KMS-11 (cell line): ENCODE data around the gene MAJIN.

Source experiments
- H2AFZ ChIP-seq: fragments of 200-600 bp; sonication (generic); 2 replicates; pipeline ENCODE4 v1.6.1; 2016; ENCODE audit warnings: antibody characterized with exemption, mixed run types, low read depth
- H3K27ac ChIP-seq: fragments of 200-600 bp; sonication (generic); 2 replicates; pipeline ENCODE4 v1.6.1; 2016; ENCODE audit warnings: mild to moderate bottlenecking, mixed run types
- H3K27me3 ChIP-seq: fragments of 200-600 bp; sonication (generic); 2 replicates; pipeline ENCODE4 v1.6.1; 2017; ENCODE audit warnings: mild to moderate bottlenecking, low read depth, mixed run types, moderate library complexity; ENCODE audit not compliant: insufficient read depth
- H3K36me3 ChIP-seq: fragments of 200-600 bp; sonication (generic); 2 replicates; pipeline ENCODE4 v1.6.1; 2017; ENCODE audit warnings: mild to moderate bottlenecking, mixed run types; ENCODE audit not compliant: insufficient read depth
- H3K4me1 ChIP-seq: fragments of 200-600 bp; sonication (generic); 2 replicates; pipeline ENCODE4 v1.6.1; 2016; ENCODE audit warnings: mild to moderate bottlenecking, low read depth, mixed run types; ENCODE audit not compliant: poor library complexity, severe bottlenecking
- H3K4me2 ChIP-seq: fragments of 200-600 bp; sonication (generic); 2 replicates; pipeline ENCODE4 v1.7.0; 2016; ENCODE audit warnings: mild to moderate bottlenecking, mixed run types
- H3K4me3 ChIP-seq: fragments of 200-600 bp; sonication (generic); IDR thresholded peaks from 2 replicates; pipeline ENCODE4 v1.6.1; 2017; ENCODE audit warnings: low read depth, low read length, mixed read lengths; ENCODE audit not compliant: insufficient read depth
- H3K79me2 ChIP-seq: fragments of 200-600 bp; sonication (generic); 2 replicates; pipeline ENCODE4 v1.6.1; 2016; ENCODE audit warnings: low read depth, mixed run types; ENCODE audit not compliant: insufficient read depth
- H3K9ac ChIP-seq: fragments of 200-600 bp; sonication (generic); 2 replicates; pipeline ENCODE4 v1.6.1; 2016; ENCODE audit warnings: mild to moderate bottlenecking, mixed run types
- H4K20me1 ChIP-seq: fragments of 200-600 bp; sonication (generic); 2 replicates; pipeline ENCODE4 v1.6.1; 2016; ENCODE audit warnings: mild to moderate bottlenecking, mixed run types; ENCODE audit not compliant: insufficient read depth
- CTCF ChIP-seq: fragments of 200-600 bp; sonication (generic); conservative IDR thresholded peaks from 2 replicates; pipeline ENCODE4 v1.6.1; 2017; ENCODE audit warnings: low read depth, mild to moderate bottlenecking, antibody characterized with exemption, low read length, moderate library complexity, mixed read lengths

Gene MAJIN

GRCh38 chr11:64933935-64934681, 37.8 kb downstream of the MAJIN start:
- H2AFZ ChIP-seq, result no peak overlapping the region
- H3K27me3 ChIP-seq, result no peaks in the 10 kb centered on the region; the same call in 1 of the 2 replicates
- no peaks in the 10 kb centered on the region for H3K4me1 ChIP-seq
- H4K20me1 ChIP-seq, result no peaks in the 10 kb centered on the region
- no peak overlapping the region for H3K4me2 ChIP-seq
- no peak overlapping the region for H3K27ac ChIP-seq
- TF ChIP-seq CTCF, result no peak
- H3K36me3 ChIP-seq, result no peaks in the 10 kb centered on the region
- H3K79me2 ChIP-seq, result no peaks in the 10 kb centered on the region
- H3K4me3 ChIP-seq, result no peak overlapping the region
- no peak overlapping the region for H3K9ac ChIP-seq

- Histone ChIP-seq H3K4me3 (no peak overlapping the region), H3K79me2 (no peaks in the 10 kb centered on the region), H3K27ac (no peak overlapping the region), H3K4me1 (no peaks in the 10 kb centered on the region), H3K4me2 (no peak overlapping the region), H4K20me1 (no peaks in the 10 kb centered on the region), H2AFZ (no peak overlapping the region), H3K9ac (no peak overlapping the region), H3K27me3 (no peaks in the 10 kb centered on the region; the same call in 1 of the 2 replicates), H3K36me3 (no peaks in the 10 kb centered on the region)
- TF ChIP-seq CTCF, result no peak
Observed at GRCh38 chr11:64933213-64933934, 38.5 kb downstream of the MAJIN start.

- Histone ChIP-seq H3K79me2 (no peaks in the 10 kb centered on the region), H3K9ac (no peak overlapping the region), H3K4me1 (no peaks in the 10 kb centered on the region), H3K4me3 (no peak overlapping the region), H3K27ac (no peak overlapping the region), H3K4me2 (no peak overlapping the region), H3K36me3 (no peaks in the 10 kb centered on the region), H3K27me3 (no peaks in the 10 kb centered on the region; the same call in 1 of the 2 replicates), H4K20me1 (no peaks in the 10 kb centered on the region), H2AFZ (no peak overlapping the region)
- TF ChIP-seq CTCF, result no peak
Observed at GRCh38 chr11:64932324-64932723, 39.6 kb downstream of the MAJIN start.

- TF ChIP-seq CTCF, result no peak
Observed at GRCh38 chr11:64931290-64931689, 40.6 kb downstream of the MAJIN start.

More at GRCh38 chr11:64931290-64931689, 40.6 kb downstream of the MAJIN start:
- no peaks in the 10 kb centered on the region for H4K20me1 ChIP-seq
- H3K4me1 ChIP-seq, result no peaks in the 10 kb centered on the region
- H3K36me3 ChIP-seq, result no peaks in the 10 kb centered on the region
- H3K4me3 ChIP-seq, result no peak overlapping the region
- no peak overlapping the region for H2AFZ ChIP-seq
- no peak overlapping the region for H3K27ac ChIP-seq
- H3K27me3 ChIP-seq, result no peaks in the 10 kb centered on the region
- H3K4me2 ChIP-seq, result no peak overlapping the region
- H3K79me2 ChIP-seq, result no peaks in the 10 kb centered on the region
- no peak overlapping the region for H3K9ac ChIP-seq
